Activated gamma-delta T cell (primary cell): ENCODE measurements around the gene SPEF2.
"Not testable (repeated sequence)": the region's sequence is repeated elsewhere in the genome, so short reads cannot be mapped to it uniquely, and the experiment has no call there.

Experiments used
- DNase-seq: peaks from one replicate; lab custom pipeline; 2025; lab: John Stamatoyannopoulos, UW

Gene SPEF2

DNA sequence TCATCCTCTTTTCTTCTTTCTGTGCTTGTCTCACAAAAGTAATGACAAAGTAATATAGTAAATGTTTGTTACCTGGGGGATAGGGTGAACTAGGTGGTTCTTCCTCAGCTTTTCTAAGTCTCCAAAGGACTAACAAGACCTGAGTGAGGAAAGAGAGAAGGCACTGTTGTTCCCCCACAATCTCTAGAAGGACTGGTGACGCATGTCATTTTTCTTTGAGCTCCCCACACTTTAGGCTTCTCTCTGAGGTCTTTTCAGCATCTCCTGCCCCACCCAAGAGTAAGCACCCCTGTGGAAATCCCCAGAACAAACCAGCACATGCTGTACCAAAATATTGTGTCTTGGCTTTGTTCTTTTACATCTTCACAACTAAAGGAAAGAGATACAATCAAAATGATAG, 236.6 kb downstream of the SPEF2 start:
- DNase-seq = no peak

DNA sequence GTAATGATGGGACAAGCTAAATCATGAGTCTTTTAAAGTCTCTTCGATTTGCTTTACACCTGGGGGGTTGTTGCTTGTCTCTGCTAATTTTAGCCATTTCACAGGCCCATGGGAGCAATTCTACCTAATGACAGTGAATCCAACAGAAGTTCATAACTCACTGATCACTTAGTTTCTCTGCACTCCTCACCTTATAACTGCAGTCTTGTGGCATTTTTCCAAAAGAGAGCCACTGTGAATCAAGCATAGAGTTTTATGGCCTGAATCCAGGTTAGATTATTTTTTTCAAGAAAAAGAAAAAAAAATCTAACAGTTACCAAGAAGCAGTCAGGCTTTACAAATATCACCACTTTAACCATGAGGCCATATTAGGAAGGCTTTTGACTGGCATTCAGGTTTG, 237.5 kb downstream of the SPEF2 start:
- DNase-seq = no peak

DNA sequence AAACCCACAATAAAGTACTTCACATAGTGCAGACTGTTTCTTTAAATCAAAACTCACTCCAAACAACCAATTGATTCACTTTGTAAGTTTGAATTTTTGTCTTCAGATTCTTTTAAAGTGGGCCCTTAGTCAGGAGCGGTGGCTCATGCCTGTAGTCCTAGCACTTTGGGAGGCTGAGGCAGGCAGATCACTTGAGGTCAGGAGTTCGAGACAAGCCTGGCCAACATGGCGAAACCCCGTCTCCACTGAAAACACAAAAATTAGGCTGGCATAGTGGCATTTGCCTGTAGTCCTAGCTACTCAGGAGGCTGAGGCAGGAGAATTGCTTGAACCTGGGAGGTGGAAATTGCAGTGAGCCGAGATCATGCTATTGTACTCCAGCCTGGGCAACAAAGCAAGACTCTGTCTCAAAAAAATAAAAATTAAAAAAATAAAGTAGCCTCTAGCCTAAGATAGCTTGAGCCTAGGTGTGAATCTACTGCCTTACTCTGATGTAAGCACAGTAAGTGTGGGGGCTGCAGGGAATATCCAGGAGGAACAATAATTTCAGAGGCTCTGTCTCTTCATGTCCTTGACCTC, 238.6 kb downstream of the SPEF2 start:
- not testable (repeated sequence) for DNase-seq

GRCh38 chr5:35856765-35857351, 239.2 kb downstream of the SPEF2 start, which contains the start of gene IL7R:
Gene IL7R (plus strand): TSS chr5:35856891. CDS start chr5:35856978, 87 bp downstream.
- DNase-seq = no peak

DNA sequence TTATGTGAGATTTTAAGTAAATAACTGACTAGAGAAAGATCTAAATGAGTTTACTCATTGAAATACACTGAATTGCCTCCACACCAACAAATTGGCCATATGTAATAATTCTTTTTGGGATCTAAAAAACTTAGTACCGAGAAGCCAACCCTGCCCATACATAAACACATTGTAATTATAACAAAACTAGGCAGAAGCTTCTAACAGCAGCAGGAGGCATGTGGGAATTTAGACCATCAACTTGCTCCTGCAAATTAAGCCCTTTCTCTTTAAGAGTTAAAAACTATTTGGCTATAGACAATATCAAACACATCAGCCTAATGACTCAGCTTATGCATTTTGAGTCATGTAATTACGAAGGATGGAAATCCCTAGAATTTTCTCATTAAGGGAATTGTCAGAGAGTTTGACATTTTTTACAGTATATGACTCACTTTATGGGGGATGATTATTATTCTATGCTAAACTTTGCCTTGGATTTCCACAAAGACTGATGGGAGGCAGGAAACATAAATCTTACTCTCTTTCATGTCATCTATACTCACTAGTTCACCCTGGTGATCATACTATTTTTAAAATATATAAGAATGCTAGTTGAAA, 240.0 kb downstream of the SPEF2 start:
- DNase-seq = no peak

- no peak for DNase-seq
These were observed 241.5 kb downstream of the SPEF2 start for GRCh38 chr5:35859101-35859661.

DNA sequence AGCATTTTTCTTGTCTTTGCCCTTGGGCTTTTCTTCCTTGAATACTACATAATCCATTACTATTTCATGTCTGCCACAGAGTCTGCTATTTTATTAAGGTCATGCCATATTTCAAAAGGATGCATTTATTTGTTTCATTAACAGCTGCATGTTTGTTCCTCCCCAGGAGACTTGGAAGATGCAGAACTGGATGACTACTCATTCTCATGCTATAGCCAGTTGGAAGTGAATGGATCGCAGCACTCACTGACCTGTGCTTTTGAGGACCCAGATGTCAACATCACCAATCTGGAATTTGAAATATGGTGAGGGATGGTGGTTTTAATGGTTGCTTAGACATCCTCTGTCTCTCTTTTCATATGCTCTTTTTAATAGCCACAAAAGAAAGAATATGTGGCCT, 243.0 kb downstream of the SPEF2 start:
- no peak for DNase-seq

- DNase-seq = no peak
These were observed 244.1 kb downstream of the SPEF2 start for GRCh38 chr5:35861718-35862117.

DNA sequence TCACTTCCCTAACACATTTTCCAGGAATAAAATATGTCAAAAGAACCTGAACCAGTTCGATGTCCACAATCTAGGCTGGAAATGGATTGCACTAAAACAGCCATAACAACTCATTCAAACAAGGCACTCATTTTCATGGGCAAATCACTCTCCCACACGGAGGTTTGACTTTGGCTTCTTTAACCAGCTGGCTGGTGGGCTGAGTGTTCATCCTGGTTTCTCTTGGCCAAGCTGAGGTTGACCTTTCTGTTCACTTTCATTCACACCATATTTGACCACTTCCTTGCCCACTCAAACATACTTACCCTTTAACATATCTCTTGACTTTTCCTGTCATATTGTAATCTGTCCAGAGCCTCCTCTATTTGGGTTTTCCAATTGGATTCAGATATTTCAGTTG, 244.5 kb downstream of the SPEF2 start:
- no peak for DNase-seq

DNA sequence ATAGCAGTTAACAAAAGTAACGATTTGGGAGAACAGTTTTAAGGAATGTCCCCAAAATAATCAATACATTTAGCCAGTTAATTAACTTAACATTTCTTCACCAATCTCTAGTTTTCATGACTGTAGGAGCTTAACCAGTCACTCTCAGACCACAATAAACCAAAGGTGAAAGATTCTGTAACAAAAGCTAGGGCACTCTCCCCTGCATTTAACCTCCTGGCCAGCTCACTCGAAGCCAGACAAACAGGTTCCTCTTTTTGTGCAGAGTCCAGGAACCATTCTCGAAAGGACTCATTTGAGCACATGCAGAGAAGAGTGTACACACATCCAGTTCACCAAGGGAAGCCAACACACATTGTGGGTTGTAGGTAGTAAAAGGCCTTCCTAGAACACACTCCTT, 245.5 kb downstream of the SPEF2 start:
- DNase-seq = no peak
